HG02840 (cell line): ENCODE results near the gene TST.

Experiments used
- ATAC-seq: cut with Tn5 transposase; IDR thresholded peaks from one replicate; pipeline ENCODE4 v1.9.1; 2021; ENCODE audit warnings: mild to moderate bottlenecking, moderate library complexity, moderate number of reproducible peaks; ENCODE audit not compliant: unreplicated experiment, low FRiP score

TST gene

DNA sequence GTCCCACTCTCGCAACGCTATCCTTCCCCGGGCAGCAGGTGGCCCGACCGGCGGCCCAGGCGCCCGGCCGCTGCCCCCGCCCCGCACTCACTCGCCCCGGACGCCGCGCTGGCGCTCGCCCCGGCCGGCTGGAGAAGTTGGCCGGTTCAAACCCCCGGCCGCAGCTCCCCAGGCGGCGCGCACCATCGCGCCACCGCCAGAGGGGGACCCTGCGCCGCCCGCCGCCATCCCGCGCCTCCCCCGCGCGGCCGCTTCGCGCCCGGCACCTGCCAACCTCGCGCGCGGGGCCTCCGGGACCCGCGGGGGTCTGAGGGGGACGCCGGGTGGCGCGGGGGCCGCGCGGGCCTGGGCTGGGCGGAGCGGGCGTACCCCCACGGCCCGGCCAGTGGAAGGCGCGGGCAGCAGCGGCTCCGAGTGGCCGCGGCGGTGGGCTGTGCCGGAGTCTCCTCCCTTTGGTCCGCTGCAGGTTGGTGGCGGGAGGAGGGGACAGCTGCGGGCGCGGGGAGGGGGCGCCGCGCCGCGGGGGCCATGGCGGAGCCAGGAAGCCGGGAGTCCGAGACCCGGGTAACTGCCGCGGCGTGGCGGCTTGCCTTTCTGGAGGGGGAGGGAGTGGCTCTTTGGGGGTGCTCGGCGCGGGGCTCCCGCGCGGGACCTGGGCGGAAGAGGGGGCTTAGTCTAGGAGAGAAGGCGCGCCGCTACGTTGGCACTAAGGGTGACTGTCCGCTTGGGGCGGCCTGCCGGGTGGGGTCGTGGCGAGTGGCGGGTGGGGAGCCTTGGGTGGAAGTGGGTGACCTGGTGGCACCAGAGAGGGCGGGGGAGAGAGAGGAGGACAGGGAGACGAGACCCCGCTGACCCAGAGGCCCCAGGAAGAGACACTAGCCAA is at the start of gene TST, which contains the start of gene MPST:
Gene TST, minus strand, starts transcription at position 139 of the 883 bp plus-strand sequence. CDS start 715 bp downstream, outside the sequence.
Gene MPST, plus strand, starts transcription at position 434 of the 883 bp plus-strand sequence. Its CDS starts 95 bp downstream, at position 529.
- no peak for ATAC-seq

GRCh38 chr22:37068859-37069258 is 49.6 kb upstream of the TST start:
- ATAC-seq: no peak

GRCh38 chr22:37067428-37067827 is 48.2 kb upstream of the TST start:
- ATAC-seq: no peak

GRCh38 chr22:37065961-37066360 is 46.7 kb upstream of the TST start:
- ATAC-seq: no peak

GRCh38 chr22:37065180-37065579 is 45.9 kb upstream of the TST start:
- no peak for ATAC-seq

- no peak for ATAC-seq
Observed at GRCh38 chr22:37064553-37064952, 45.3 kb upstream of the TST start.

GRCh38 chr22:37063431-37064420 is 44.5 kb upstream of the TST start:
- no peak for ATAC-seq

GRCh38 chr22:37062702-37063381 is 43.6 kb upstream of the TST start:
- ATAC-seq: no peak

GRCh38 chr22:37062376-37062675 is 43.1 kb upstream of the TST start:
- ATAC-seq: no peak

GRCh38 chr22:37061611-37062375 is 42.5 kb upstream of the TST start:
- ATAC-seq: no peak

DNA sequence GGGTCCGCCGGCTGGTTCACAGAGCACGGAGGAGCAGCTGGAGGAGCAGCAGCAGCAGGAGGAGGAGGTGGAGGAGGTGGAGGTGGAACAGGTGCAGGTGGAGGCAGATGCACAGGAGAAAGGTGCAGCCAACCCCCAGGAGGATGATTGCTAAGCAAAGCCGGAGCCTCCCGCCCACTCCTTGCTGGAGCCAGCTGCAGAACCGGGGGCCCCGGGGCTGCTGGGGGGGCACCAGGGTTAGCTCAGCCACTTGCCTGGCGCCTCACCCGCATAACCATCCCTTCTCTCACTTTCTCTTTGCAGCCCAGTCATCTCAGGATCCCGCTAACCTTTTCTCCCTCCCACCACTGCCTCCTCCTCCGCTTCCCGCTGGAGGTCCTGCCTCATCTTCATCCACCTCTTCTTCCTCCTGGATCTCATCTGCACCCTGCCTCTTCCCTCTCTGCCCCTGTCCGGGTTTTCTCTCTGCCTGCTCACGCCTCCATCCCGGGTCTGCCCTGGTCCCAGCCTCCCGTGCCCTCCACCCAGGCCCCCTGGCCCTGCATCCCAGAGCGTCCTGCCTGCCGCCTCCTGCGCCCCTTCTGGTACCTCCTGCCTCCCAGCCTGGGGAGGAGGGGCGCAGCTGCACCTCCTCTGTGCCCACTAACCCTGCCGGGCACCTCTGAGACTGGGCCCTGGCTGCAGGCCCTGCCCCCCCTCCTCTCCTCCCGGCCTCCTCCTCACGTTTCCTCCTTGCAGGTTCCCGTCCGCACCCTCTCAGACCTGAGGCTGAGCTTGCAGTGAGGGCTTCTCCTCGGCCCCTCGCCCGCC is 41.8 kb upstream of the TST start:
- ATAC-seq: no peak

DNA sequence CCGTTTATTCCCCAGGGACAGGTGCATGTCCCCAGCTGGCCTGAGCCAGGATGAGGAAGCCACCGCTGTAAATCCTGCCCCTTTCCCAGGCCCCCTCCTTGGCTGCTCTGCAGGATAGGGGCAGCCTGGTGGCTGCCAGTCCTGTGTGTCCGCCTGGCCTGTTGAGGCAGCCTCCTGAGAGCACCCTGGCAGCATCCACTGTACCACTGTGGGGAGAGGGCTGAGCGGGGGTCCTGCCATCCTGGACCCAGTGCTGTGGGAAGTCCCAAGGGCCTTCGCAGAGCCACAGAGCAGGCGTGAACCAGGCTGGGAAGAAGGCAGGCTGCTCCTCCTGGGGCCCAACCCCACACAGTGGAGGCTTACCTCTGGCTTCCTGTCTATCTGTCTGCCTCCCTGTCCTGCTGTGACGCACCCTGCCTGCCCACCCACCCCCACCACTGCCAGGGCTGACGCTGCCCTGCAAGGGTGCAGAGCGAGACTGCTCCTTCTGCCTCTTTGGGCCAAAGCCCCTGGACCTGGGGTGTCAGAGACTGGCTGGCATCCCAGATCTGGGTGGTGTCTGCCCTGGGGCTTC is 40.7 kb upstream of the TST start:
- ATAC-seq: no peak

DNA sequence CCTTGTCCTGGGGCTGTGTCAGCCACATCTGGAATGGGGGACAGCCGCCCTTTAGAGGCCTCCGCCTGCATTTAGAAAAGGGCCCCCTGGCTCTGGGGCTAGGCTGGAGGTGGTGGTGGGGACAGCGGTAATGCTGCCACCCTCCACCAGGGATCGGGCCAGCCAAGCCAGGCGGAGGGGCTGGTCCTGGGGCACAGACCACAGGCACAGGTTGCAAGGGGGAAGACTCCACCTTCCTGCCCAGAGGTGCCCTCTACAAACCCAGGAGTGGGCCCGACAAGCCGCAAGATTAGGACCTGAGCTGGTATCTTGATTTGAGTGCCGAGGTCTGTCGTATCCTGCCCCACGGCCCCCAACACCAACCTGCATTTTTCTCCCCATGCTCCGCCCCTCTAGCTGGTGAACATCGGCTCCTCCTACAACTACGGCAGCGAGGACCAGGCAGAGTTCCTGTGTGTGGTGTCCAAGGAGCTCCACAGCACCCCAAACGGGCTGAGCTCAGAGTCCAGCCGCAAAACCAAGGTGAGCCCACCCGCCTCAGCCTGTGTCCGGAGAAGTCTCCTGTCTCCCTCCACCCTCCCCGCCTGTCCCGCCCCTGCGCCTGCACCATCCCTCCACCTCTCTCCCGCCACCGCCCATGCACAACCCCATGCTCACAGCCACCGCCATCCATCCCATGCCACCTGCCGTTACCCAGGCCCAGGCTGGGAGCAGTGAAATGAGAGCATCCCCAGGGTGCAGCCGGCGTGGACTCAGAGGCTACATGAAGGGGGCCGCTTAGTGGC is 39.9 kb upstream of the TST start:
- ATAC-seq: no peak

- ATAC-seq: no peak
Observed at GRCh38 chr22:37057796-37058510, 38.7 kb upstream of the TST start.

GRCh38 chr22:37057226-37057625 is 38.0 kb upstream of the TST start:
- ATAC-seq: no peak

GRCh38 chr22:37056246-37056645 is 37.0 kb upstream of the TST start:
- no peak for ATAC-seq

- ATAC-seq: no peak
Observed at GRCh38 chr22:37054600-37055365, 35.5 kb upstream of the TST start.
